HT1080 (cell line): ENCODE data around the gene PDXDC1. TPM values are rescaled to one million over a fixed set of nuclear protein-coding genes. Genes with fewer than 3 reads are reported as not detected.
"Not testable (repeated sequence)": the region's sequence is repeated elsewhere in the genome, so short reads cannot be mapped to it uniquely, and the experiment has no call there.

ENCODE experiments used
- DNase-seq: peaks from one replicate; pipeline ENCODE4 v3.0.0-alpha.2; 2015; ENCODE audit warnings: low read depth
- total RNA-seq: library from RNA; depleted of rRNA; stranded (reverse); fragments of >200 nt; shearing (Covaris generic); gene quantifications from 2 replicates; pipeline ENCODE4 v1.2.3, GENCODE V29; 2014

PDXDC1 gene
- total RNA-seq, 1 experiment from 2014 or later, result 42.1 TPM

- no peak for DNase-seq
Observed at GRCh38 chr16:15059324-15059723, 84.5 kb downstream of the PDXDC1 start.

GRCh38 chr16:15062085-15062810 lies 87.4 kb downstream of the PDXDC1 start:
- peak; percentile 68 for DNase-seq

- DNase-seq, result not testable (repeated sequence)
Observed at GRCh38 chr16:15065961-15066360, 91.1 kb downstream of the PDXDC1 start.

GRCh38 chr16:15066690-15067089 lies 91.9 kb downstream of the PDXDC1 start:
- not testable (repeated sequence) for DNase-seq

- DNase-seq, result not testable (repeated sequence)
Observed at GRCh38 chr16:15071013-15071412, 96.2 kb downstream of the PDXDC1 start.

- DNase-seq, result not testable (repeated sequence)
Observed at GRCh38 chr16:15071916-15072769, 97.3 kb downstream of the PDXDC1 start.

- DNase-seq, result no peak
Observed at GRCh38 chr16:15073101-15073500, 98.3 kb downstream of the PDXDC1 start.

- not testable (repeated sequence) for DNase-seq
Observed at GRCh38 chr16:15076161-15076560, 101.3 kb downstream of the PDXDC1 start.

GRCh38 chr16:15080883-15081282 lies 106.1 kb downstream of the PDXDC1 start:
- not testable (repeated sequence) for DNase-seq

- DNase-seq, result not testable (repeated sequence)
Observed at GRCh38 chr16:15082788-15083187, 108.0 kb downstream of the PDXDC1 start.

- not testable (repeated sequence) for DNase-seq
Observed at GRCh38 chr16:15090663-15091269, 115.9 kb downstream of the PDXDC1 start.

- DNase-seq, result not testable (repeated sequence)
Observed at GRCh38 chr16:15093571-15093954, 118.7 kb downstream of the PDXDC1 start.

GRCh38 chr16:15093955-15094827 lies 119.4 kb downstream of the PDXDC1 start, which contains the start of gene RRN3:
TSS of gene RRN3 (minus strand) at chr16:15094272. CDS start at chr16:15094233, 39 bp downstream.
- peak; percentile 93 for DNase-seq

GRCh38 chr16:15096583-15096972 lies 121.8 kb downstream of the PDXDC1 start:
- DNase-seq, result not testable (repeated sequence)

- DNase-seq, result not testable (repeated sequence)
Observed at GRCh38 chr16:15099366-15099909, 124.6 kb downstream of the PDXDC1 start.

- DNase-seq, result not testable (repeated sequence)
Observed at GRCh38 chr16:15100372-15100987, 125.7 kb downstream of the PDXDC1 start.

GRCh38 chr16:15127641-15128425 lies 153.0 kb downstream of the PDXDC1 start:
- not testable (repeated sequence) for DNase-seq

GRCh38 chr16:15130256-15130932 lies 155.6 kb downstream of the PDXDC1 start:
- DNase-seq, result not testable (repeated sequence)
